ENCODE results near the gene TENT5C.

TENT5C gene

DNA sequence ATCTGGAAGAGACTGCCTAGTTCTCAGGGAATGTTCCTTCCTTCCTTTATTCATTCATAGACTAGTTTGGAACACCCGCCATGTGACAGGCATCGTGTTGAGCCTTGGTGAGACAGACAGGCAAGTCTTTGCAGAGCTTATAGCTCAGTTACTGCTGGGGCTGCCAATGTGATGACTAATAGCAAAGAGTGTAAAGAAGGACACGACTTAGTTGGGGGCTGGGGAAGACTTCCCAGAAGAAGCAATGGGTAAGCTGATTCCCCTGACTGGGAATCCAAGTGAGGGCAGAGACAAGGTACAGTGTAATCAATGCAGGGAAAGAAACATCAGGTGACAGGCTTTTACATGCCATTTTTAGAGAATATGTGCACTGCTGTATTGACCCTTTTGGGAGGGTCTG, 51.2 kb downstream of the TENT5C start:
- Histone ChIP-seq H3K4me3 (ENCODE audit: low read depth, low read length) (no peak overlapping the region), H3K4me1 (ENCODE audit: control insufficient read depth, insufficient read depth, low read length) (no peaks in the 10 kb centered on the region; the same call in 1 of the 2 replicates), H3K36me3 (ENCODE audit: control insufficient read depth in 2 of 2, insufficient read depth in 1 of 2, low read length in 2 of 2) (no peaks in the 10 kb centered on the region), H3K9me3 (ENCODE audit: control insufficient read depth, insufficient read depth, low read depth, low read length) (no peaks in the 10 kb centered on the region), H3K27ac (ENCODE audit: extremely low read depth, low read depth, low read length) (no peak overlapping the region)
- ChIA-PET POLR2A (interaction anchor here (1.4 kb wide), 1 partner anchor 51 kb away, joined by 7 read pairs; the partner anchor contains the start of gene TENT5C), CTCF (interaction anchor here (0.7 to 1.0 kb wide), 3 partner anchors 120 to 932 kb away, joined by 3 to 4 read pairs (median 3); no protein-coding TSS in a partner anchor)
- TF ChIP-seq, protein P1, sequence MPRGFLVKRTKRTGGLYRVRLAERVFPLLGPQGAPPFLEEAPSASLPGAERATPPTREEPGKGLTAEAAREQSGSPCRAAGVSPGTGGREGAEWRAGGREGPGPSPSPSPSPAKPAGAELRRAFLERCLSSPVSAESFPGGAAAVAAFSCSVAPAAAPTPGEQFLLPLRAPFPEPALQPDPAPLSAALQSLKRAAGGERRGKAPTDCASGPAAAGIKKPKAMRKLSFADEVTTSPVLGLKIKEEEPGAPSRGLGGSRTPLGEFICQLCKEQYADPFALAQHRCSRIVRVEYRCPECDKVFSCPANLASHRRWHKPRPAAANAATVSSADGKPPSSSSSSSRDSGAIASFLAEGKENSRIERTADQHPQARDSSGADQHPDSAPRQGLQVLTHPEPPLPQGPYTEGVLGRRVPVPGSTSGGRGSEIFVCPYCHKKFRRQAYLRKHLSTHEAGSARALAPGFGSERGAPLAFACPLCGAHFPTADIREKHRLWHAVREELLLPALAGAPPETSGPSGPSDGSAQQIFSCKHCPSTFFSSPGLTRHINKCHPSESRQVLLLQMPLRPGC (tag by site-specific recombination; IDR thresholded peaks at IDR 0.05), result no peak
- TF ChIP-seq WT1 (tag by site-specific recombination; IDR thresholded peaks at IDR 0.05), result no peak
- TF ChIP-seq ZNF423 (tag by site-specific recombination; IDR thresholded peaks at IDR 0.05), result no peak
- TF ChIP-seq ZNF274 (IDR thresholded peaks at IDR 0.05; ENCODE audit: low read length), result no peak
- no peak for TF ChIP-seq ZNF274 (tag by site-specific recombination; IDR thresholded peaks at IDR 0.05; ENCODE audit: borderline replicate concordance)
- TF ChIP-seq, protein P2, sequence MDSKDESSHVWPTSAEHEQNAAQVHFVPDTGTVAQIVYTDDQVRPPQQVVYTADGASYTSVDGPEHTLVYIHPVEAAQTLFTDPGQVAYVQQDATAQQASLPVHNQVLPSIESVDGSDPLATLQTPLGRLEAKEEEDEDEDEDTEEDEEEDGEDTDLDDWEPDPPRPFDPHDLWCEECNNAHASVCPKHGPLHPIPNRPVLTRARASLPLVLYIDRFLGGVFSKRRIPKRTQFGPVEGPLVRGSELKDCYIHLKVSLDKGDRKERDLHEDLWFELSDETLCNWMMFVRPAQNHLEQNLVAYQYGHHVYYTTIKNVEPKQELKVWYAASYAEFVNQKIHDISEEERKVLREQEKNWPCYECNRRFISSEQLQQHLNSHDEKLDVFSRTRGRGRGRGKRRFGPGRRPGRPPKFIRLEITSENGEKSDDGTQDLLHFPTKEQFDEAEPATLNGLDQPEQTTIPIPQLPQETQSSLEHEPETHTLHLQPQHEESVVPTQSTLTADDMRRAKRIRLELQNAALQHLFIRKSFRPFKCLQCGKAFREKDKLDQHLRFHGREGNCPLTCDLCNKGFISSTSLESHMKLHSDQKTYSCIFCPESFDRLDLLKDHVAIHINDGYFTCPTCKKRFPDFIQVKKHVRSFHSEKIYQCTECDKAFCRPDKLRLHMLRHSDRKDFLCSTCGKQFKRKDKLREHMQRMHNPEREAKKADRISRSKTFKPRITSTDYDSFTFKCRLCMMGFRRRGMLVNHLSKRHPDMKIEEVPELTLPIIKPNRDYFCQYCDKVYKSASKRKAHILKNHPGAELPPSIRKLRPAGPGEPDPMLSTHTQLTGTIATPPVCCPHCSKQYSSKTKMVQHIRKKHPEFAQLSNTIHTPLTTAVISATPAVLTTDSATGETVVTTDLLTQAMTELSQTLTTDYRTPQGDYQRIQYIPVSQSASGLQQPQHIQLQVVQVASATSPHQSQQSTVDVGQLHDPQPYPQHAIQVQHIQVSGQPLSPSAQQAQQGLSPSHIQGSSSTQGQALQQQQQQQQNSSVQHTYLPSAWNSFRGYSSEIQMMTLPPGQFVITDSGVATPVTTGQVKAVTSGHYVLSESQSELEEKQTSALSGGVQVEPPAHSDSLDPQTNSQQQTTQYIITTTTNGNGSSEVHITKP (tag by site-specific recombination; IDR thresholded peaks at IDR 0.05), result peak; percentile 87

DNA sequence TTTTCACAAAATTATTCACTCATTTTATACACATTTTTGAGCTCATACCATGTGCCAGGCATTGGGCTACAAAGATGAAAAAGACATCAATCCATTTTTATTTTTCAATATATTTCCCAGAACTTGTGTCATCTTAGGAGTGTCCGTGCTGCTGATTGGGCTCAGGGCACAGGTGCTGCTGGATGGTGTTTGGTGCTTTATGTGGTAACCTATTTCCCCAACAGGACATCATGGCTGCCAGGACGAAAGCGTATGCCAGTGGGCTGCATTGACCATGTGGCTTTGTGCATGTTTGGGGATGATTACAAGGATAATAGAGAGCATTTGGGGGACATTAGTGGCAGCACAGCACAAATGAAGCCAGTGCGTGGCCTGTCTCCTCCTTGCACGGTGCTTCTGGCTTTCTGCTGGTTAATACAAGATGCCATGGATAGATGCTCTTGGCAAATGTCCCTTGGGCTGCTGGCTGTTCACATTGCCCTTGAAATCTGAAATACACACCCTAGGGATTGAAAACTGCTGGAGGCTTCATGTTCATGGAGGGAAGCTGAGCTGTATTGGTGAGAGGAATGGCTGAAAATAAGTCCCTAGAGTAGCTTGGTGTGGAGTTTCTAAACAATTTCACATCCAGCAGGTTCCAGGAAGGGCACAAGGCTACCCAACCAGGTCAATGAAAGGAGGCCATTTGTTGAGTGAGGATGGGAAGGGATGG, 52.3 kb downstream of the TENT5C start:
- H3K27ac ChIP-seq (ENCODE audit: extremely low read depth, low read depth, low read length), result no peak overlapping the region
- no peaks in the 10 kb centered on the region for H3K36me3 ChIP-seq (ENCODE audit: control insufficient read depth in 2 of 2, insufficient read depth in 1 of 2, low read length in 2 of 2)
- POLR2A ChIA-PET, result no interaction called here
- CTCF ChIA-PET, result interaction anchor here (0.6 to 0.8 kb wide), 2 partner anchors 67 to 123 kb away, joined by 3 to 4 read pairs; no protein-coding TSS in a partner anchor
- no peaks in the 10 kb centered on the region for H3K9me3 ChIP-seq (ENCODE audit: control insufficient read depth, insufficient read depth, low read depth, low read length)
- H3K4me3 ChIP-seq (ENCODE audit: low read depth, low read length), result no peak overlapping the region
- no peaks in the 10 kb centered on the region; the same call in 1 of the 2 replicates for H3K4me1 ChIP-seq (ENCODE audit: control insufficient read depth, insufficient read depth, low read length)
- TF ChIP-seq, protein P3, sequence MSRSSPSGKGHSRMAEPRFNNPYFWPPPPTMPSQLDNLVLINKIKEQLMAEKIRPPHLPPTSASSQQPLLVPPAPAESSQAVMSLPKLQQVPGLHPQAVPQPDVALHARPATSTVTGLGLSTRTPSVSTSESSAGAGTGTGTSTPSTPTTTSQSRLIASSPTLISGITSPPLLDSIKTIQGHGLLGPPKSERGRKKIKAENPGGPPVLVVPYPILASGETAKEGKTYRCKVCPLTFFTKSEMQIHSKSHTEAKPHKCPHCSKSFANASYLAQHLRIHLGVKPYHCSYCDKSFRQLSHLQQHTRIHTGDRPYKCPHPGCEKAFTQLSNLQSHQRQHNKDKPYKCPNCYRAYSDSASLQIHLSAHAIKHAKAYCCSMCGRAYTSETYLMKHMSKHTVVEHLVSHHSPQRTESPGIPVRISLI (tag by site-specific recombination; IDR thresholded peaks at IDR 0.05), result no peak
- TF ChIP-seq, protein P4, sequence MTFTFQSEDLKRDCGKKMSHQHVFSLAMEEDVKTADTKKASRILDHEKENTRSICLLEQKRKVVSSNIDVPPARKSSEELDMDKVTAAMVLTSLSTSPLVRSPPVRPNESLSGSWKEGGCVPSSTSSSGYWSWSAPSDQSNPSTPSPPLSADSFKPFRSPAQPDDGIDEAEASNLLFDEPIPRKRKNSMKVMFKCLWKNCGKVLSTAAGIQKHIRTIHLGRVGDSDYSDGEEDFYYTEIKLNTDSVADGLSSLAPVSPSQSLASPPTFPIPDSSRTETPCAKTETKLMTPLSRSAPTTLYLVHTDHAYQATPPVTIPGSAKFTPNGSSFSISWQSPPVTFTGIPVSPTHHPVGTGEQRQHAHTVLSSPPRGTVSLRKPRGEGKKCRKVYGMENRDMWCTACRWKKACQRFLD (tag by site-specific recombination; IDR thresholded peaks at IDR 0.05), result no peak
- TF ChIP-seq ZNF24 (tag by site-specific recombination; IDR thresholded peaks at IDR 0.05) (no peak), ZNF529 (tag by site-specific recombination; IDR thresholded peaks at IDR 0.05; ENCODE audit: insufficient replicate concordance) (no peak), ZNF37A (tag by site-specific recombination; IDR thresholded peaks at IDR 0.05) (no peak), ZNF585B (tag by site-specific recombination; IDR thresholded peaks at IDR 0.05) (no peak), YY1 (tag by site-specific recombination; IDR thresholded peaks at IDR 0.05) (no peak), KLF10 (tag by site-specific recombination; IDR thresholded peaks at IDR 0.05) (no peak), ZNF701 (tag by site-specific recombination; IDR thresholded peaks at IDR 0.05) (no peak), REPIN1 (tag by site-specific recombination; IDR thresholded peaks at IDR 0.05; ENCODE audit: low read depth) (no peak), ZNF555 (tag by site-specific recombination; conservative IDR thresholded peaks at IDR 0.05) (no peak), ZNF138 (tag by site-specific recombination; IDR thresholded peaks at IDR 0.05; ENCODE audit: borderline replicate concordance) (no peak)
- TF ChIP-seq, protein P5, sequence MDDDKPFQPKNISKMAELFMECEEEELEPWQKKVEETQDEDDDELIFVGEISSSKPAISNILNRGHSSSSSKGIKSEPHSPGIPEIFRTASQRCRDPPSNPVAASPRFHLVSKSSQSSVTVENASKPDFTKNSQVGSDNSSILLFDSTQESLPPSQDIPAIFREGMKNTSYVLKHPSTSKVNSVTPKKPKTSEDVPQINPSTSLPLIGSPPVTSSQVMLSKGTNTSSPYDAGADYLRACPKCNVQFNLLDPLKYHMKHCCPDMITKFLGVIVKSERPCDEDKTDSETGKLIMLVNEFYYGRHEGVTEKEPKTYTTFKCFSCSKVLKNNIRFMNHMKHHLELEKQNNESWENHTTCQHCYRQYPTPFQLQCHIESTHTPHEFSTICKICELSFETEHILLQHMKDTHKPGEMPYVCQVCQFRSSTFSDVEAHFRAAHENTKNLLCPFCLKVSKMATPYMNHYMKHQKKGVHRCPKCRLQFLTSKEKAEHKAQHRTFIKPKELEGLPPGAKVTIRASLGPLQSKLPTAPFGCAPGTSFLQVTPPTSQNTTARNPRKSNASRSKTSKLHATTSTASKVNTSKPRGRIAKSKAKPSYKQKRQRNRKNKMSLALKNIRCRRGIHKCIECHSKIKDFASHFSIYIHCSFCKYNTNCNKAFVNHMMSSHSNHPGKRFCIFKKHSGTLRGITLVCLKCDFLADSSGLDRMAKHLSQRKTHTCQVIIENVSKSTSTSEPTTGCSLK (tag by site-specific recombination; IDR thresholded peaks at IDR 0.05), result no peak
- TF ChIP-seq, protein P6, sequence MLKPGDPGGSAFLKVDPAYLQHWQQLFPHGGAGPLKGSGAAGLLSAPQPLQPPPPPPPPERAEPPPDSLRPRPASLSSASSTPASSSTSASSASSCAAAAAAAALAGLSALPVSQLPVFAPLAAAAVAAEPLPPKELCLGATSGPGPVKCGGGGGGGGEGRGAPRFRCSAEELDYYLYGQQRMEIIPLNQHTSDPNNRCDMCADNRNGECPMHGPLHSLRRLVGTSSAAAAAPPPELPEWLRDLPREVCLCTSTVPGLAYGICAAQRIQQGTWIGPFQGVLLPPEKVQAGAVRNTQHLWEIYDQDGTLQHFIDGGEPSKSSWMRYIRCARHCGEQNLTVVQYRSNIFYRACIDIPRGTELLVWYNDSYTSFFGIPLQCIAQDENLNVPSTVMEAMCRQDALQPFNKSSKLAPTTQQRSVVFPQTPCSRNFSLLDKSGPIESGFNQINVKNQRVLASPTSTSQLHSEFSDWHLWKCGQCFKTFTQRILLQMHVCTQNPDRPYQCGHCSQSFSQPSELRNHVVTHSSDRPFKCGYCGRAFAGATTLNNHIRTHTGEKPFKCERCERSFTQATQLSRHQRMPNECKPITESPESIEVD (tag by site-specific recombination; IDR thresholded peaks at IDR 0.05), result no peak
- TF ChIP-seq, protein P7, sequence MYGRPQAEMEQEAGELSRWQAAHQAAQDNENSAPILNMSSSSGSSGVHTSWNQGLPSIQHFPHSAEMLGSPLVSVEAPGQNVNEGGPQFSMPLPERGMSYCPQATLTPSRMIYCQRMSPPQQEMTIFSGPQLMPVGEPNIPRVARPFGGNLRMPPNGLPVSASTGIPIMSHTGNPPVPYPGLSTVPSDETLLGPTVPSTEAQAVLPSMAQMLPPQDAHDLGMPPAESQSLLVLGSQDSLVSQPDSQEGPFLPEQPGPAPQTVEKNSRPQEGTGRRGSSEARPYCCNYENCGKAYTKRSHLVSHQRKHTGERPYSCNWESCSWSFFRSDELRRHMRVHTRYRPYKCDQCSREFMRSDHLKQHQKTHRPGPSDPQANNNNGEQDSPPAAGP (tag by site-specific recombination; IDR thresholded peaks at IDR 0.05), result no peak

Measured in HEK293 (cell line).